H9 (cell line): ENCODE data around the gene MROH2A. TPM values are rescaled to one million over a fixed set of nuclear protein-coding genes. Genes with fewer than 3 reads are reported as not detected.

Source experiments
- DNase-seq: peaks from one replicate; pipeline ENCODE4 v3.0.0-alpha.2; 2017
- H2AFZ ChIP-seq: one replicate; pipeline ENCODE4 v1.6.1; 2013; ENCODE audit warnings: mild to moderate bottlenecking, low read length, control low read depth, moderate library complexity
- H2AK5ac ChIP-seq: 2 replicates; pipeline ENCODE4 v1.6.1; 2013; ENCODE audit warnings: low read length, control low read depth, mixed read lengths; ENCODE audit not compliant: insufficient read length
- H2BK120ac ChIP-seq: one replicate; pipeline ENCODE4 v1.6.1; 2013; ENCODE audit warnings: low read depth, mild to moderate bottlenecking, low read length, control low read depth, inconsistent platforms; ENCODE audit not compliant: poor library complexity, severe bottlenecking
- H2BK12ac ChIP-seq: 2 replicates; pipeline ENCODE4 v1.6.1; 2013; ENCODE audit warnings: low read length, control low read depth, mixed read lengths, low read depth; ENCODE audit not compliant: insufficient read length
- H2BK15ac ChIP-seq: 2 replicates; pipeline ENCODE4 v1.6.1; 2013; ENCODE audit warnings: low read depth, low read length, control low read depth
- H2BK20ac ChIP-seq: one replicate; pipeline ENCODE4 v1.6.1; 2013; ENCODE audit warnings: low read depth, mild to moderate bottlenecking, low read length, control low read depth, inconsistent platforms; ENCODE audit not compliant: poor library complexity, severe bottlenecking
- H2BK5ac ChIP-seq: 2 replicates; pipeline ENCODE4 v1.6.1; 2013; ENCODE audit warnings: low read length, control low read depth, mixed read lengths; ENCODE audit not compliant: insufficient read length
- H3K14ac ChIP-seq: 2 replicates; pipeline ENCODE4 v1.6.1; 2013; ENCODE audit warnings: low read length, control low read depth; ENCODE audit not compliant: insufficient read depth
- H3K18ac ChIP-seq: 2 replicates; pipeline ENCODE4 v1.6.1; 2013; ENCODE audit warnings: low read depth, mild to moderate bottlenecking, mixed read lengths, low read length, control low read depth; ENCODE audit not compliant: insufficient read length
- H3K23ac ChIP-seq: 2 replicates; pipeline ENCODE4 v1.6.1; 2013; ENCODE audit warnings: low read length, control low read depth, mixed read lengths, low read depth; ENCODE audit not compliant: insufficient read length
- H3K23me2 ChIP-seq: 2 replicates; pipeline ENCODE4 v1.6.1; 2013; ENCODE audit warnings: low read depth, mild to moderate bottlenecking, mixed read lengths, low read length, control low read depth; ENCODE audit not compliant: insufficient read length, poor library complexity, severe bottlenecking
- H3K27ac ChIP-seq: 2 replicates; pipeline ENCODE4 v1.5.1; 2013; ENCODE audit warnings: low read length, control low read depth, mixed read lengths, low read depth; ENCODE audit not compliant: insufficient read length
- H3K27me3 ChIP-seq: 2 replicates; pipeline ENCODE4 v1.6.1; 2013; ENCODE audit warnings: low read length, control low read depth, inconsistent platforms; ENCODE audit not compliant: insufficient read depth
- H3K4ac ChIP-seq: 2 replicates; pipeline ENCODE4 v1.6.1; 2013; ENCODE audit warnings: low read depth, mild to moderate bottlenecking, control low read depth, inconsistent platforms, low read length, moderate library complexity
- H3K4me1 ChIP-seq: 2 replicates; pipeline ENCODE4 v1.6.1; 2013; ENCODE audit warnings: low read length, control low read depth, inconsistent platforms; ENCODE audit not compliant: insufficient read depth
- H3K4me2 ChIP-seq: 2 replicates; pipeline ENCODE4 v1.6.1; 2013; ENCODE audit warnings: low read length, control low read depth, mixed read lengths; ENCODE audit not compliant: insufficient read length, insufficient read depth
- H3K56ac ChIP-seq: 2 replicates; pipeline ENCODE4 v1.6.1; 2013; ENCODE audit warnings: low read depth, mild to moderate bottlenecking, mixed read lengths, low read length, control low read depth; ENCODE audit not compliant: insufficient read length
- H3K79me1 ChIP-seq: 2 replicates; pipeline ENCODE4 v1.6.1; 2013; ENCODE audit warnings: low read depth, mild to moderate bottlenecking, moderate library complexity, low read length, control low read depth, inconsistent platforms; ENCODE audit not compliant: insufficient read depth, poor library complexity, severe bottlenecking
- H3K79me2 ChIP-seq: 2 replicates; pipeline ENCODE4 v1.6.1; 2013; ENCODE audit warnings: low read length, control low read depth, inconsistent platforms; ENCODE audit not compliant: insufficient read depth
- H3K9ac ChIP-seq: 2 replicates; pipeline ENCODE4 v1.6.1; 2013; ENCODE audit warnings: low read length, control low read depth, mixed read lengths; ENCODE audit not compliant: insufficient read length; ENCODE audit errors: extremely low read depth
- H3K9me3 ChIP-seq: one replicate; pipeline ENCODE4 v1.6.1; 2013; ENCODE audit warnings: low read depth, low read length, inconsistent platforms; ENCODE audit not compliant: control insufficient read depth
- H3T11ph ChIP-seq: one replicate; pipeline ENCODE4 v1.6.1; 2013; ENCODE audit warnings: mild to moderate bottlenecking, low read length, control low read depth, inconsistent platforms
- H4K20me1 ChIP-seq: one replicate; pipeline ENCODE4 v1.6.1; 2013; ENCODE audit not compliant: control insufficient read depth, insufficient read length, insufficient read depth
- H4K5ac ChIP-seq: 2 replicates; pipeline ENCODE4 v1.6.1; 2013; ENCODE audit warnings: low read depth, mild to moderate bottlenecking, mixed read lengths, low read length, control low read depth; ENCODE audit not compliant: insufficient read length
- H4K8ac ChIP-seq: replicated peaks from 2 replicates; pipeline ENCODE4 v1.6.1; 2013; ENCODE audit warnings: low read length, control low read depth, mixed read lengths, low read depth; ENCODE audit not compliant: insufficient read length
- H4K91ac ChIP-seq: 2 replicates; pipeline ENCODE4 v1.6.1; 2013; ENCODE audit warnings: low read depth, mild to moderate bottlenecking, moderate library complexity, mixed read lengths, low read length, control low read depth; ENCODE audit not compliant: insufficient read length
- H3K27ac Mint-ChIP-seq, 3 experiments: 2 replicates in 2 of 3; 3 replicates in 1 of 3; pipeline ENCODE4 v1.8.0; 2020 to 2021; ENCODE audit warnings: mixed read lengths in 3 of 3, mild to moderate bottlenecking in 1 of 3, moderate library complexity in 1 of 3
- H3K27me3 Mint-ChIP-seq: 2 replicates; pipeline ENCODE4 v1.8.0; 2021; ENCODE audit warnings: low read depth, mild to moderate bottlenecking, moderate library complexity, mixed read lengths
- H3K36me3 Mint-ChIP-seq, 3 experiments: 2 replicates in 2 of 3; 3 replicates in 1 of 3; pipeline ENCODE4 v1.8.0; 2020 to 2021; ENCODE audit warnings: low read depth in 3 of 3, mixed read lengths in 3 of 3; ENCODE audit not compliant: insufficient read depth in 1 of 3
- H3K4me1 Mint-ChIP-seq, 2 experiments: 2 replicates each; pipeline ENCODE4 v1.8.0; 2020; ENCODE audit warnings: mixed read lengths in 2 of 2
- H3K4me3 Mint-ChIP-seq, 2 experiments: 2 replicates in 1 of 2; 3 replicates in 1 of 2; pipeline ENCODE4 v1.8.0; 2020 to 2021; ENCODE audit warnings: mild to moderate bottlenecking in 2 of 2, mixed read lengths in 2 of 2, moderate library complexity in 1 of 2
- H3K9me3 Mint-ChIP-seq, 2 experiments: 2 replicates in 1 of 2; 3 replicates in 1 of 2; pipeline ENCODE4 v1.8.0; 2020; ENCODE audit warnings: mild to moderate bottlenecking in 2 of 2, mixed read lengths in 2 of 2, moderate library complexity in 1 of 2
- WGBS: extraction: QIAGEN DNeasy Blood & Tissue Kit; methylation state at CpG from one replicate; pipeline ENCODE4 v1.1.7; 2013; ENCODE audit warnings: missing lambda C conversion rate, low lambda C conversion rate, mixed read lengths; ENCODE audit not compliant: insufficient read length; ENCODE audit errors: extremely low coverage; 5-methylcytosine and 5-hydroxymethylcytosine counted together
- total RNA-seq: library from RNA; stranded (reverse); gene quantifications from 2 replicates; pipeline ENCODE4 v1.2.1, GENCODE V29; 2021
- TF ChIP-seq, protein P1 (sequence below): fragments of 200-600 bp; sonication (generic); conservative IDR thresholded peaks from 3 replicates; pipeline ENCODE4 v1.8.0; 2021; ENCODE audit warnings: antibody characterized with exemption, mild to moderate bottlenecking

The MROH2A gene
- total RNA-seq, 1 experiment from 2014 or later: not detected

DNA sequence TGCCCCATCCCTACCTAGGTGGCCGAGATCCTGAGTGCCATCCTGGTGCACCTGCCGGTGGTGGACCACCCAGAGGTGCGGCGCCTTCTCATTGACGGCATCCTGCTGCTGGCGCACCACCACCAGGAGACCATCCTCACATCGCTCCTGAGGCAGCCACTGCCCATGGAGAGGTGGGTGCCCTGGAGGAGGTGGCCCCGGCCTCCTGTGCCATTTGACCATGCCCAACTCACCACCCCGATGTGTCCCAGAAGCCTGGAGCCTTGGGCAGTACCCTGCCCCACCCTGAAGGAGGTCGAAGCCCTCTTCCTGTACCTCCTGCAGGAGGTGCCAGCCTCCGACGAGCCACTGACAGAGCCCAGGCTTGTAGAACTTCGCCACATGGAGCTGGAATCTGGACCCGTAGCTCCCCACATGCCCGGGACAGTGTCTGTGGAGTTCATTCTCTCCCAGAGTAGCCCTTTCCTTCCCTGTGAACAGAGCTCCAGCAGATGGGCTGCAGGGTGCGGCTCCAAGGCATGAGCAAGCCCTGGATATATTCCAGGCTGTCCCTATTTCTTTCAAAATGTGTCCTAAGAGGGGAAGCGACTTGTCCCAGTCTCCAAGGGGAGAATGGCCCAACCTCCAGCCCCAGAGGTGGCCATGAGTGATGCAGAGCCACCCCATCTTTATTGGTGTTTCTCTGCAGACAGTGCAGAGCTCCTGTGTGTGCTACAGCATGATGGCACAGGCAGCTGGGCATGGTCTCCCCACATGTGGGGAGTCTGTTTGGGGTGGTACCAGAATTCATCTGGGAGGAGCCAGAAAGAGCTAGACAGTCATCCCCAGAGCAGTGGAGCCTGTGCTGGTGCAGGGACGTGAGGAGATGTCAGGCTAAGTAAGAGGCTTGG is 42.0 kb downstream of the MROH2A start:
- Histone ChIP-seq H3T11ph (no peak overlapping the region), H4K20me1 (no peaks in the 10 kb centered on the region), H4K5ac (no peak overlapping the region), H2BK120ac (no peak overlapping the region), H3K27ac (no peak overlapping the region), H3K14ac (no peak overlapping the region; the same call in 1 of the 2 replicates), H3K23ac (no peak overlapping the region), H2BK12ac (no peak overlapping the region), H2AFZ (no peak overlapping the region), H2BK15ac (no peak overlapping the region), H3K56ac (no peak overlapping the region), H2AK5ac (no peak overlapping the region), H2BK20ac (no peak overlapping the region), H4K8ac (no peak overlapping the region), H3K4ac (no peak overlapping the region), H3K4me1 (no peaks in the 10 kb centered on the region), H3K9ac (no peak overlapping the region), H3K27me3 (no peaks in the 10 kb centered on the region), H2BK5ac (no peak overlapping the region), H3K79me2 (no peaks in the 10 kb centered on the region), H3K4me2 (no peak overlapping the region), H4K91ac (no peak overlapping the region), H3K9me3 (no peaks in the 10 kb centered on the region), H3K18ac (no peak overlapping the region), H3K79me1 (no peaks in the 10 kb centered on the region), H3K23me2 (no peaks in the 10 kb centered on the region)
- peak; percentile 16 for DNase-seq
- no peaks in the 10 kb centered on the region; a peak in 1 of 5 replicates for H3K9me3 Mint-ChIP-seq
- no peak overlapping the region for H3K27ac Mint-ChIP-seq
- no CpG with 5 or more reads among the region's 18 CpGs for WGBS
- H3K4me1 Mint-ChIP-seq: no peaks in the 10 kb centered on the region; a peak in 1 of 4 replicates
- peaks cover 1% of the 10 kb centered on the region; the same call in 1 of the 2 replicates for H3K27me3 Mint-ChIP-seq
- H3K36me3 Mint-ChIP-seq: no peaks in the 10 kb centered on the region
- TF ChIP-seq, protein P1, sequence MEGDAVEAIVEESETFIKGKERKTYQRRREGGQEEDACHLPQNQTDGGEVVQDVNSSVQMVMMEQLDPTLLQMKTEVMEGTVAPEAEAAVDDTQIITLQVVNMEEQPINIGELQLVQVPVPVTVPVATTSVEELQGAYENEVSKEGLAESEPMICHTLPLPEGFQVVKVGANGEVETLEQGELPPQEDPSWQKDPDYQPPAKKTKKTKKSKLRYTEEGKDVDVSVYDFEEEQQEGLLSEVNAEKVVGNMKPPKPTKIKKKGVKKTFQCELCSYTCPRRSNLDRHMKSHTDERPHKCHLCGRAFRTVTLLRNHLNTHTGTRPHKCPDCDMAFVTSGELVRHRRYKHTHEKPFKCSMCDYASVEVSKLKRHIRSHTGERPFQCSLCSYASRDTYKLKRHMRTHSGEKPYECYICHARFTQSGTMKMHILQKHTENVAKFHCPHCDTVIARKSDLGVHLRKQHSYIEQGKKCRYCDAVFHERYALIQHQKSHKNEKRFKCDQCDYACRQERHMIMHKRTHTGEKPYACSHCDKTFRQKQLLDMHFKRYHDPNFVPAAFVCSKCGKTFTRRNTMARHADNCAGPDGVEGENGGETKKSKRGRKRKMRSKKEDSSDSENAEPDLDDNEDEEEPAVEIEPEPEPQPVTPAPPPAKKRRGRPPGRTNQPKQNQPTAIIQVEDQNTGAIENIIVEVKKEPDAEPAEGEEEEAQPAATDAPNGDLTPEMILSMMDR: no peak
- no peak overlapping the region for H3K4me3 Mint-ChIP-seq
